ENCODE data around the gene ADAMTS17. TPM values are rescaled to one million over a fixed set of nuclear protein-coding genes. Genes with fewer than 3 reads are reported as not detected.

The ADAMTS17 gene
- total RNA-seq, 4 donors from 2014 or later = 6.0 to 17.6 (median 8.2) TPM

DNA sequence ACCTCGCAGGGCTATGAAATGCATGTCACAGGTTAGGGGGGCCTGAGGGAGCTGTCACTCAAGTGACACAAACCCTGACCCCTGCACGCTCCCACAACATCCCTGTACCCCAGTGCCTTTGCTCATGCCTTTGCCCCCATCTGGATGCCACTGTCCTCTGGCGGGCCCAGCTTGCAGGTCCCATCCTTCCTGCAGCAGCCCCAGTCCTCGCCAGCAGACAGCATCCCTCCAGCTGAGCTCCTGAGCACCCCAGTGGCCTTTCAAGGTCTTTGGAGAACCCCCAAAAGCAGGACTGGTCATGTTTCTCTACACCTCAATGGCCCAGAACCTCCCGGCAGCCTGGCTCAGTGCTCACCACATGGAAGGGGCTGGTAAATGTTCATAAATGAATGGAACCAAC, 170.4 kb downstream of the ADAMTS17 start:
- H3K27me3 ChIP-seq = no peaks in the 10 kb centered on the region
- H3K9me3 ChIP-seq = peaks cover 10 to 15% of the 10 kb centered on the region in 2 donors
- in situ Hi-C loops (cut with MboI; ENCODE audit: low pct_ligation_motif_present in 1 of 4, low pct_unique_long_range_greater_than_20kb in 1 of 4, low sequenced_read_pairs in 3 of 4) (no loop called here), intact Hi-C loops (cut with DNase I; ENCODE audit: low total_unique reads) (loop anchor here (5.0 kb wide), 1 partner anchor 874 kb away; no protein-coding TSS in a partner anchor)
- DNase-seq = no peak
- H3K4me1 ChIP-seq = peaks cover 0 to 5% (median 1%) of the 10 kb centered on the region in 4 donors
- TF ChIP-seq POLR2AphosphoS5 (IDR thresholded peaks at IDR 0.05) = no peak
- TF ChIP-seq POLR2A (IDR thresholded peaks at IDR 0.05) = no peak
- TF ChIP-seq, protein P1, sequence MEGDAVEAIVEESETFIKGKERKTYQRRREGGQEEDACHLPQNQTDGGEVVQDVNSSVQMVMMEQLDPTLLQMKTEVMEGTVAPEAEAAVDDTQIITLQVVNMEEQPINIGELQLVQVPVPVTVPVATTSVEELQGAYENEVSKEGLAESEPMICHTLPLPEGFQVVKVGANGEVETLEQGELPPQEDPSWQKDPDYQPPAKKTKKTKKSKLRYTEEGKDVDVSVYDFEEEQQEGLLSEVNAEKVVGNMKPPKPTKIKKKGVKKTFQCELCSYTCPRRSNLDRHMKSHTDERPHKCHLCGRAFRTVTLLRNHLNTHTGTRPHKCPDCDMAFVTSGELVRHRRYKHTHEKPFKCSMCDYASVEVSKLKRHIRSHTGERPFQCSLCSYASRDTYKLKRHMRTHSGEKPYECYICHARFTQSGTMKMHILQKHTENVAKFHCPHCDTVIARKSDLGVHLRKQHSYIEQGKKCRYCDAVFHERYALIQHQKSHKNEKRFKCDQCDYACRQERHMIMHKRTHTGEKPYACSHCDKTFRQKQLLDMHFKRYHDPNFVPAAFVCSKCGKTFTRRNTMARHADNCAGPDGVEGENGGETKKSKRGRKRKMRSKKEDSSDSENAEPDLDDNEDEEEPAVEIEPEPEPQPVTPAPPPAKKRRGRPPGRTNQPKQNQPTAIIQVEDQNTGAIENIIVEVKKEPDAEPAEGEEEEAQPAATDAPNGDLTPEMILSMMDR (IDR thresholded peaks at IDR 0.05) = no peak
- TF ChIP-seq EP300 (IDR thresholded peaks at IDR 0.05; ENCODE audit: low read depth) = no peak
- whole genome bisulfite sequencing, 2 donors (ENCODE audit: low coverage in 1 of 2) = 88 to 92% methylated on average over 2 to 5 of the region's 5 CpGs
- no peak overlapping the region for H3K4me3 ChIP-seq
- no peaks in the 10 kb centered on the region for H3K36me3 ChIP-seq
- H3K27ac ChIP-seq = no peak overlapping the region

DNA sequence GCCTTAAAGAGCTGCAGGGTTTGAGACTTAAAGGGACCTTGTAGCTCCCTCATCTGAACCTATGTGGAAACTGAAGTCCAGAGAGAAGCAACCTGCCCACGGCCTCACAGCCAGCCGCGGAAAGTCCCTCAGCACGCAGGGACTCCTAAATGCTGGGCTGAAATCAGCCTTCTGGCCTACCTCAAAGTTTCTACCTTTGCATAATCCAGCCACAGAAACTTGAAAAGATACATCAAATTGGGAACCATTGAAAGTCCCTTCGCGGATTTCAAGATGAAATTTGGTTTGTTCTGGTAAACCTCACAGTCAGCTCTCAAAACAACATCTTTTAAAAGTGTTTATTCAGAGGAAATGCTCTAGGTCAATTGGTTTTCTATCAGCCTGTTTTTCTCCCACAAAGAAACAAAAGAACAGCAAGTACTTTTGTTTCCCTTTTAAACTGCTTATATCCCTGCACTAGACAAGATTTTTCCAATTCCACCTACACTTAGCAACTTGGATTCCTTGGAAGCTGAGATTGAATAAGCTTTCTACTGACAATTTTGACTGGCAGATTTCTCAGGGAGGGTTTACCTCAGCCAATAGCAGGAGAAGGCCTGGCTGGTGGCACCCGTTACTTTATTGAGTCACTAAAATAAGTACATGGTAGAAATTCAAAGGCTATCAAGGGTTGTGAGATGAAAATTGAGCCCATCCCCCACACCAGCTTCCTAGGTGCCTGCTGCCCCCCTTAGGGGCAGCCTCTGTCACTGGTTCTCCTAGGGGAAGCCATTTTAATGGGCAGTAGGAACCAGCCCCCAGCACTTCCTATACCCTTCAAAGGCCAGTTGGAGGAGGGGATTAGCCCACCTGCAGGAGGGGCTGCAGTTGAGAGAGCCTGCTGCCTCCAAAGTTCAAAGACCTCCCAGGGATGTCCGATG, 171.2 kb downstream of the ADAMTS17 start:
- WGBS, 2 donors (ENCODE audit: low coverage in 1 of 2) = 50 to 76% methylated on average over 2 to 8 of the region's 8 CpGs
- no peaks in the 10 kb centered on the region for H3K36me3 ChIP-seq
- TF ChIP-seq, protein P1 (IDR thresholded peaks at IDR 0.05) = no peak
- TF ChIP-seq EP300 (IDR thresholded peaks at IDR 0.05; ENCODE audit: low read depth) (no peak), POLR2AphosphoS5 (IDR thresholded peaks at IDR 0.05) (no peak), POLR2A (IDR thresholded peaks at IDR 0.05) (no peak)
- DNase-seq = no peak
- peaks cover 10 to 15% of the 10 kb centered on the region in 2 donors for H3K9me3 ChIP-seq
- in situ Hi-C loops (cut with MboI; ENCODE audit: low pct_ligation_motif_present in 1 of 4, low pct_unique_long_range_greater_than_20kb in 1 of 4, low sequenced_read_pairs in 3 of 4) (no loop called here), intact Hi-C loops (cut with DNase I; ENCODE audit: low total_unique reads) (loop anchor here (5.0 kb wide), 1 partner anchor 873 kb away; no protein-coding TSS in a partner anchor)
- peak overlapping the region in 1 of 4 donors; percentile 8 for H3K27ac ChIP-seq
- H3K4me3 ChIP-seq = no peak overlapping the region
- peaks cover 0 to 3% (median under 1%) of the 10 kb centered on the region in 4 donors for H3K4me1 ChIP-seq
- no peaks in the 10 kb centered on the region for H3K27me3 ChIP-seq

DNA sequence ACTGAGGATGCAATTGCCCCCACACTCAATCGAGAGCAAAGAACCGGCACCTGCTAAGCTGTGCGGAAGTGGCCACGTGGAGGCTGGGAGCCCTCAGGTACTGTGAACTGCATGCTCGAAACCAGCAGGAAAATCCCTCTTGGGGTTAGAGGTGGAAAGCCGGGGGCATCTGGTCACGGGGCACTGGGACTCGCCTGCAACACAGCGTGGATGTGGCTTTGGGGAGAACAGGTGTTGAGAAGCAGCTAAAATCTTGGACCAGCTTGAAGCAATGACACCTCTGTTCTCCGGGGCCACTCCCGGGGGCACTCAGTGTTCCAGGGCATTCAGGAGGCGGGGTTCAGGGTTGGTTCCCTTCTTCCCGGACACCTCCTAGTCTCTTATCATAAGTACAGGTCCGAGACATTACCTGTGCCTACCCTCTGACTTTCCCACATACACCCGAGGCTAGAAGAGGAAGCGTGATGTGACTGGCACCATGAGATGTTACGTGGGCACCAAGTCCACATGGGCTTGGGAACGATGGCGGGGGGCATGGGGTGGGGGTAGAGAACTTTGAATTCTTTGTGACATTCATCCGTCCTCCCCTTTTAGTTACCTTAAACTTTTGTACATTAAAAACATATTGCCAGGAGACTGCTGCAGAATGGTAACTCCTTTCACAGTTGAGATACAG, 172.0 kb downstream of the ADAMTS17 start:
- intact Hi-C loops (cut with DNase I; ENCODE audit: low total_unique reads) (loop anchor here (5.0 kb wide), 1 partner anchor 872 kb away; no protein-coding TSS in a partner anchor), in situ Hi-C loops (cut with MboI; ENCODE audit: low pct_ligation_motif_present in 1 of 4, low pct_unique_long_range_greater_than_20kb in 1 of 4, low sequenced_read_pairs in 3 of 4) (no loop called here)
- Histone ChIP-seq H3K4me3 (no peak overlapping the region), H3K36me3 (no peaks in the 10 kb centered on the region), H3K9me3 (peaks cover 10 to 15% of the 10 kb centered on the region in 2 donors), H3K27me3 (no peaks in the 10 kb centered on the region), H3K4me1 (peaks cover 0 to 3% (median 0%) of the 10 kb centered on the region in 4 donors), H3K27ac (no peak overlapping the region)
- no peak for DNase-seq
- TF ChIP-seq EP300 (IDR thresholded peaks at IDR 0.05; ENCODE audit: low read depth) = no peak
- WGBS, 2 donors (ENCODE audit: low coverage in 1 of 2) = 85% methylated on average over 20 of the region's 20 CpGs; no CpG with 5 or more reads in 1 of the 2 donors

DNA sequence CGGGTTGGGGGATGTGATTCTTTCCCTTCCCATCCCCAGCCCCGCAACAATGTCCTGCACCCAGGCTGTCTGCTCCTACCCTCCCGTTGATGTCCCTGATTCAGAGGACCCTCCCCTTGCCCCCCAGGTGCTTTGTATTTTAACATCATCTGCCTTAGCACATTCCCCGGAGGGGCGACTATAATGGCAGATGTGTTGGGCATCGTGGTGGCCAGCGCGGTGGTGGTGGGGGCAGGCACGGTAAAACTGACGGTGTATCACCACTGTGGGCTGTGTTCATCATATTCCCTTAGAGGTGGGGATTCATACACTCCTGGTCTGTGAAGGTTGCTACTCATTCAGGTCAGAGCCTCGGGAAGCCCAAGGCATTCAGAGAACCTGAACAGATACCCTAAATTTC, 173.0 kb downstream of the ADAMTS17 start:
- WGBS, 2 donors (ENCODE audit: low coverage in 1 of 2) = 93 to 100% methylated on average over 1 to 11 of the region's 11 CpGs
- peaks cover 0 to 3% (median 0%) of the 10 kb centered on the region in 4 donors for H3K4me1 ChIP-seq
- no peak overlapping the region for H3K4me3 ChIP-seq
- intact Hi-C loops (cut with DNase I; ENCODE audit: low total_unique reads) = no loop called here
- H3K27me3 ChIP-seq = no peaks in the 10 kb centered on the region
- TF ChIP-seq POLR2AphosphoS5 (IDR thresholded peaks at IDR 0.05) (no peak), EP300 (IDR thresholded peaks at IDR 0.05; ENCODE audit: low read depth) (no peak), POLR2A (IDR thresholded peaks at IDR 0.05) (no peak)
- TF ChIP-seq, protein P1 (IDR thresholded peaks at IDR 0.05) = no peak
- in situ Hi-C loops (cut with MboI; ENCODE audit: low pct_ligation_motif_present in 1 of 4, low pct_unique_long_range_greater_than_20kb in 1 of 4, low sequenced_read_pairs in 3 of 4) = no loop called here
- DNase-seq = no peak
- peak overlapping the region in 1 of 4 donors; percentile 68 for H3K27ac ChIP-seq
- H3K9me3 ChIP-seq = peaks cover 5 to 15% of the 10 kb centered on the region in 2 donors
- H3K36me3 ChIP-seq = no peaks in the 10 kb centered on the region
